SKM-1 treated with dmso at 0.1 percent for 144 hours (cell line): ENCODE results near the gene SCARF2.
A peak's percentile ranks its signal among the peaks of the same experiment; 100 is the strongest.
"Not testable (repeated sequence)": the region's sequence is repeated elsewhere in the genome, so short reads cannot be mapped to it uniquely, and the experiment has no call there.

Experiments
- DNase-seq: peaks from one replicate; lab custom pipeline; 2025; ENCODE audit not compliant: unreplicated experiment; lab: John Stamatoyannopoulos, UW

Gene SCARF2

GRCh38 chr22:20395907-20396287 lies 41.7 kb downstream of the SCARF2 start:
- DNase-seq, result no peak

- no peak for DNase-seq
These were observed 42.3 kb downstream of the SCARF2 start for GRCh38 chr22:20395181-20395906.

DNA sequence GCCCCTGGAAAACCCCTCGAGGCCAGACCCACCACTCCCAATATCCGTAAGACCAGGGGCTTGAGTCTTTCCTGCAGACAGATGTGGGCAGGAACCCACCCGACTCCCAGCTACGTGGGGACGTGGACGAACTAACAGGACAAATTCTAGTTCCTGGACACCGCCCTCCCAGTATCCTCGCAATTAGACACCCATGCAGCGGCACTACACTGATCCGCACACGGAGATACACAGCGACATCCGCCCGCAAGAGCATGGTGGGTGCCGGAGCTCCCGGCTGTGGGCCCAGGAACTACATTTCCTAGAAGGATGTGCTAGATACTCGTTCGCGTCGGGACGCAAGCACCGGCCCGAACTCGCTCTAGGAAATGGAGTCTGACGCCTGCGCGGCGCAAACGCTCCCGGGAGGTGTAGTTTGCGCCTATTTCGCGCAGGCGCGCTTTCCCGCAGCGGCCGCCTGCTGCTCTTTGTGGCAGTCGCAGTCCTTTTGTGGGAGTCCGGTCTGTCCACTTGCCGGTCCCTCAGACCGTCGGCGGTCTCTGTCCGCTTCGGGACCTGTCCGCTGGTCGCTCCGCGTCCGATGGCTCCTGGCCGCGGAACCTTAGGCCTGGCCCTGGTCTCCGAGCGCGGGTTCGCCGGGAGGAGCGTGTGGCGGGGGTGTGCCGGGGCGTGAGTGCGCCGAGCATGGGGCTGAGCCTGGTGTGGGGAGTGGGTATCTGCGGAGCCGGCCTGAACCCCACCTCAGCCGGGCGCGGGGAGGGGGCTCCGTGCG lies 43.7 kb downstream of the SCARF2 start, which contains the start of gene ZNF74:
TSS of gene ZNF74 (plus strand) at position 447 of the 772 bp plus-strand sequence. CDS start 478 bp downstream, outside the sequence.
- DNase-seq, result peak; percentile 90

DNA sequence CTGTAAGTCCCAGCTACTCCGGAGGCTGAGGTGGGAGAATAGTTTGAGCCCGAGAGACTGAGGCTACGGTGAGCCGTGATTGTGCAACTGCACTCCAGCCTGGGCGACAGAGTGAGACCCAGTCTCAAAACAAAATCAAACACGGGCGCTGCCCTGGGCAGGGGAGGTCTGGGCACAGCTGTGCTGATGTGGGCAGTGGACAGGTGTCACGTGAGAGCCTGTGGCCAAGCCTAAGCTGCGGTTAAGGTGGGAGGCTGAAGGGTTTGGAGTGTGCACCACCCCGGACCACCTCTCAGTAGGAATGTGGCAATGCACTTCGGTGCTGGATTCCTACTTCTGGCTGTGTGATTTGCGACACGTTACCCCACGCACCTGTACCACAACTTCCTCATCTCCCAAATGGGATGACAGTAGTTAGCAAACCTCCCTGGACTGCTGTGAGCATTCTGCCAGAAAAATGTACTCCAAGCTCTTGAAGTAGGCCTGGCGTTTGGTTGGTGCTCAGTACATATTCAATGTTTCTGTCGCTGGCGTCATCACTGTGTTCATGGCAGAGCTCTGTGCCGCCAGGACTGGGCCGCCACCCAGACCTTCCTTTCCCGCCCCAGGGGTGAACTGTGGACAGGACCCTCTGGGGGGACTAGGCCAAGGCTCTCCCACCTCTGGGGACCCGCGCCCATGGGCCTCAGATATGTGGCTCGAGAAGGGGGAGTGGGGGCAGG lies 44.5 kb downstream of the SCARF2 start:
- no peak for DNase-seq

- not testable (repeated sequence) for DNase-seq
These were observed 45.2 kb downstream of the SCARF2 start for GRCh38 chr22:20392365-20392881.

- no peak for DNase-seq
These were observed 46.4 kb downstream of the SCARF2 start for GRCh38 chr22:20391222-20391621.

GRCh38 chr22:20390394-20390907 lies 47.2 kb downstream of the SCARF2 start:
- no peak for DNase-seq

- DNase-seq, result no peak
These were observed 48.3 kb downstream of the SCARF2 start for GRCh38 chr22:20389288-20389687.

GRCh38 chr22:20388200-20388599 lies 49.4 kb downstream of the SCARF2 start:
- no peak for DNase-seq

DNA sequence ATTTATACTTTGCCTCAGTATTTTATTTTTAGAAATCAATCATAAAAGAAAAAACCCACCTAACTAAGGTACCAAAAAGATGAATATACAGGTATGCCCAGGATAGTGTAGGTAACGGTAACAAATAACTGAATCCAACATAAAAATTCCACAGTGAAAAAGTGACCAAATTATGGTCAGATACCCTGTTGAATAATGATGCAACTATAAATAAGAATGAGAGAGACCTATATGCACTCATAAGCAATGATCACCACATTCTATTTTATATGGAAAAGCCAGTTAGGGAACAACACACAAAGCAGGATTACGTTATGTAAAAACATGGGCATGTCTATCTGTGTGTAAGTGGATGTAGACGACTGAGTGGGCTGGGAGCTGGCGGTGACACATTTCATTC lies 50.7 kb downstream of the SCARF2 start:
- no peak for DNase-seq

DNA sequence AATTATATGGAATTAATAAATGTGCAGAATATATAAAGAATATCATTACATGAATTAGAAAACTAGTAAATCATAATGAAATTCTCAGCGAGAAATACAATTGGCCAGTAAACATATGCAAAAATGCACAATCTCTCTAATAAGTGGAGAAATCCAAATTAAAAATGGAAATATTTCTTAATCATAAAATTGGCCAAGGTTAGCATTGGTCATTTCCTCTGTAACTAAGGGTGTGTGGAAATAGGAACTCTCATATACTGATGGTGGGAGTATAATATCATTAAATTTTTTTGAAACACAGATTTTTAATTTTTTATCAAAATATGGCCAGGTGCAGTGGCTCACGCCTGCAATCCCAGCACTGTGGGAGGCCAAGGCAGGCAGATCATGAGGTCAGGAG lies 51.3 kb downstream of the SCARF2 start:
- DNase-seq, result no peak

DNA sequence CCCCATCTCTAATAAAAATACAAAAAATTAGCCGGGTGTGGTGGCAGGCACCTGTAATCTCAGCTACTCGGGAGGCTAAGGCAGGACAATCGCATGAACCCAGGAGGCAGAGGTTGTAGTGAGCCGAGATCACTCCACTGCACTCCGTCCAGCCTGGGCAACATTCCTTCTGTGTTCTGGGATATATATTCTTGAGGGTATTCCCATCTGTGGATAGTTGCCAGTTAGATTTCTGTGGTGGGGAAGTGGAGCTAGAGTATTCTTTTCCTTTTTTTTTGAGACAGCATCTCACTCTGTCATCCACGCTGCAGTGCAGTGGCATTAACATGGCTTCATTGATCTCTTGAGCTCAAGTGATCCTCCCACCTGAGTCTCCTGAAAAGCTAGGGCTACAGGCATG lies 52.8 kb downstream of the SCARF2 start:
- no peak for DNase-seq

GRCh38 chr22:20384171-20384570 lies 53.5 kb downstream of the SCARF2 start:
- DNase-seq, result no peak

DNA sequence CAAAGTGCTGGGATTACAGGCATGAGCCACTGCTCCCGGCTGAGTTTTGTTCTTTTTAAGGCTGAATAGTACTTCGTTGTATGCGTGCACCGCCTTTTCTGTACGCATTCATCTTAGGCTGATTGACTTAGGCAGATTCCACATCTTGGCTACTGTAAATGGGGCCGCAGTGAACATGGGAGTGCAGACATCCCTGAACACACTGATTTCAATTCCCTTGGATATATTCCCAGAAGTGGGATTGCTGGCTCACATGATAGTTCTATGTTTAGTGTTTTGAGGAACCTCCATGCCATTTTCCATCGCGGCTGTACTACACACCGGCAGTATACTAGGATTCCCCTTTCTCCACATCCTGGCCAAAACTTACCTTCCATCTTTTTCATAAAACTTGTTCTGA lies 54.1 kb downstream of the SCARF2 start:
- DNase-seq, result no peak

DNA sequence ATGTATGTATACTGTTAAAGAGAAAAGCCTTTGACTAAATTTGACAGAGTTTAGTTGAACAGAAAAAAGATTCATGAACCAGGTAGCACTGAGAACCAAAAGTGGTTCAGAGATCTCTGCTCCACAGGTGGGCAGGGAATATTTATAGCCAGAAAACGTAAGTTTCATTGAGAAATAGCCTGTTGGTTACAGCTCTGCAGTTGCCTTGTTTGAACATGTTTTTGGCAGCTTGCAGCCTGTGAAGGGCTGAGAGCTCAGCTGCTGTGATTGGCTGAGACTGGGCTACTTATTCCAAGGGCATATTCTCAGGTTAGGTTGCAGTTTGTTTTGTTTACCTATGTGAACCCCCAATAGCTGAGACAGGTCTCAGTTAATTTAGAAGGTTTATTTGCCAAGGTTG lies 57.1 kb downstream of the SCARF2 start:
- DNase-seq, result no peak

DNA sequence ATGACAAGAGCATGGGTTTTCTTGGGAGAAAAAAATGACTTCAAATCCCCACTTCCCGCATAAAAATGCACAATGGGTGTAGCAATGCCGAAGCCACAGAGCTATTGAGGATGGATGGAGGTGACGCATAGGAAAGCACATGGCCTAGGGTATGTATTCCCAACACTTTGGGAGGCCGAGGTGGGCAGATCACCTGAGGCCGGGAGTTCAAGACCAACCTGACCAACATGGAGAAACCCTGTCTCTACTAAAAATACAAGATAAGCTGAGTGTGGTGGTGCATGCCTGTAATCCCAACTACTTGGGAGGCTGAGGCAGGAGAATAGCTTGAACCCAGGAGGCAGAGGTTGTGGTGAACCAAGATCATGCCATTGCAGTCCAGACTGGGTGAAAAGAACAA lies 58.9 kb downstream of the SCARF2 start:
- DNase-seq, result not testable (repeated sequence)

DNA sequence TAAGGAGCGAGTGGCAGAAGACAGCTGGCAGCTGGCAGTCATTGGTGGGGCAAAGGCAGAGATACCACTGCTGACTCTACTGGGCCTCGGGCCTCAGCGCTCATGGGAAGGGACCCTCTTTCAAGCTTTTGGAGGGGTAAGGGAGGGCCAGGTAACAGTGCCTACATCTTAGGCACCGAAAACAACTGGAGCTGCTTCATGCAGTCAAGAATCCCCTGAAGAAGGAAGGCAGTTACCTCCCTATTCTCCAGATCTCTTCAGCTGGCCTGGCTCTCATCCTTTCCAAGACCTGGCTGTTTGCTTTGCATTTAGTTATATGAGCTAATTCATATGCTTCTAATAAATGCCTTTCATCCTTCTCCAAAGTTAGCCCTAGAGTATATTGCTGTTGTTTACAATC lies 59.5 kb downstream of the SCARF2 start:
- DNase-seq, result no peak

- DNase-seq, result not testable (repeated sequence)
These were observed 60.6 kb downstream of the SCARF2 start for GRCh38 chr22:20376983-20377382.

- not testable (repeated sequence) for DNase-seq
These were observed 61.3 kb downstream of the SCARF2 start for GRCh38 chr22:20376281-20376680.
